Stimulated activated CD4-positive, alpha-beta T cell treated with anti-CD3 and anti-CD28 coated beads, Interleukin-4, amount 100 ng/mL, for 48 hours (primary cell): ENCODE measurements around the gene TSPAN14.
"Not testable (repeated sequence)": the region's sequence is repeated elsewhere in the genome, so short reads cannot be mapped to it uniquely, and the experiment has no call there.

Source experiments
- DNase-seq, 2 donors: peaks; one replicate each; pipeline ENCODE4 v3.0.0-alpha.2; 2020; ENCODE audit warnings: low read depth in 2 of 2

TSPAN14 gene

GRCh38 chr10:80542053-80542452 lies 87.9 kb downstream of the TSPAN14 start:
- no peak for DNase-seq

- no peak for DNase-seq
These were observed 88.7 kb downstream of the TSPAN14 start for GRCh38 chr10:80542652-80543318.

- DNase-seq = not testable (repeated sequence)
These were observed 89.2 kb downstream of the TSPAN14 start for GRCh38 chr10:80543319-80543672.

- no peak for DNase-seq
These were observed 90.3 kb downstream of the TSPAN14 start for GRCh38 chr10:80544316-80544953.

GRCh38 chr10:80545258-80545881 lies 91.3 kb downstream of the TSPAN14 start:
- no peak for DNase-seq

GRCh38 chr10:80552151-80552646 lies 98.1 kb downstream of the TSPAN14 start:
- no peak for DNase-seq

- no peak for DNase-seq
These were observed 99.3 kb downstream of the TSPAN14 start for GRCh38 chr10:80553436-80553835.

- no peak for DNase-seq
These were observed 99.9 kb downstream of the TSPAN14 start for GRCh38 chr10:80554050-80554449.

- DNase-seq = no peak
These were observed 101.3 kb downstream of the TSPAN14 start for GRCh38 chr10:80555415-80555814.

- DNase-seq = no peak
These were observed 107.8 kb downstream of the TSPAN14 start for GRCh38 chr10:80561950-80562349.

- DNase-seq = no peak
These were observed 113.2 kb downstream of the TSPAN14 start for GRCh38 chr10:80567292-80567691.

GRCh38 chr10:80569131-80569895 lies 115.2 kb downstream of the TSPAN14 start:
- no peak for DNase-seq

GRCh38 chr10:80571352-80571751 lies 117.2 kb downstream of the TSPAN14 start:
- DNase-seq = no peak

GRCh38 chr10:80579181-80579763 lies 125.2 kb downstream of the TSPAN14 start:
- DNase-seq = no peak

GRCh38 chr10:80579849-80580637 lies 125.9 kb downstream of the TSPAN14 start:
- DNase-seq = no peak

GRCh38 chr10:80580638-80581468 lies 126.7 kb downstream of the TSPAN14 start:
- DNase-seq = no peak

- no peak for DNase-seq
These were observed 127.3 kb downstream of the TSPAN14 start for GRCh38 chr10:80581469-80581835.

- no peak for DNase-seq
These were observed 128.3 kb downstream of the TSPAN14 start for GRCh38 chr10:80582286-80582960.
